Calu3 (cell line): Measurements from ENCODE around the gene LIMCH1. TPM values are rescaled to one million over a fixed set of nuclear protein-coding genes. Genes with fewer than 3 reads are reported as not detected.

ENCODE experiments used
- BruUV-seq: library from RNA; stranded (reverse); fragments of 400-500 nt; replicated peaks from 2 replicates; lab custom pipeline; 2021; lab: Mats Ljungman, UMichigan
- CTCF ChIA-PET: fragments of 300-600 bp; sonication (Branson Sonifier 250); formaldehyde crosslinking; loops from one replicate; lab custom pipeline; 2022; ENCODE audit warnings: antibody characterized with exemption; lab: Charles Lee
- DNase-seq: peaks from one replicate; pipeline ENCODE4 v3.0.0; 2022
- H3K27ac Mint-ChIP-seq: one replicate; pipeline ENCODE4 v1.8.0; 2022; ENCODE audit warnings: mixed read lengths; ENCODE audit not compliant: unreplicated experiment
- H3K27me3 Mint-ChIP-seq: one replicate; pipeline ENCODE4 v1.8.0; 2022; ENCODE audit warnings: mixed read lengths; ENCODE audit not compliant: unreplicated experiment
- H3K36me3 Mint-ChIP-seq: one replicate; pipeline ENCODE4 v1.8.0; 2022; ENCODE audit warnings: mild to moderate bottlenecking, moderate library complexity, mixed read lengths; ENCODE audit not compliant: insufficient read depth, unreplicated experiment
- H3K4me1 Mint-ChIP-seq: one replicate; pipeline ENCODE4 v1.8.0; 2022; ENCODE audit warnings: mild to moderate bottlenecking, low read depth, mixed read lengths; ENCODE audit not compliant: unreplicated experiment
- H3K4me3 Mint-ChIP-seq: one replicate; pipeline ENCODE4 v1.8.0; 2022; ENCODE audit warnings: mild to moderate bottlenecking, low read depth, moderate library complexity, mixed read lengths; ENCODE audit not compliant: unreplicated experiment
- H3K9me3 Mint-ChIP-seq: one replicate; pipeline ENCODE4 v1.8.0; 2022; ENCODE audit warnings: low read depth, mixed read lengths; ENCODE audit not compliant: unreplicated experiment
- intact Hi-C: fragments of 100-400 bp; cut with micrococcal nuclease; formaldehyde crosslinking; loops from one replicate; pipeline ENCODE4 v1.10.0; 2022; ENCODE audit not compliant: unreplicated experiment
- total RNA-seq: library from RNA; stranded (reverse); gene quantifications from 2 replicates; pipeline ENCODE4 v1.2.3, GENCODE V29; 2022
- TF ChIP-seq, protein P1 (sequence below): fragments of 200-600 bp; IDR thresholded peaks from one replicate; pipeline ENCODE4 v1.8.0; 2022; ENCODE audit warnings: antibody characterized with exemption; ENCODE audit not compliant: unreplicated experiment

LIMCH1 gene
- total RNA-seq, 1 experiment from 2014 or later = 78.7 TPM

DNA sequence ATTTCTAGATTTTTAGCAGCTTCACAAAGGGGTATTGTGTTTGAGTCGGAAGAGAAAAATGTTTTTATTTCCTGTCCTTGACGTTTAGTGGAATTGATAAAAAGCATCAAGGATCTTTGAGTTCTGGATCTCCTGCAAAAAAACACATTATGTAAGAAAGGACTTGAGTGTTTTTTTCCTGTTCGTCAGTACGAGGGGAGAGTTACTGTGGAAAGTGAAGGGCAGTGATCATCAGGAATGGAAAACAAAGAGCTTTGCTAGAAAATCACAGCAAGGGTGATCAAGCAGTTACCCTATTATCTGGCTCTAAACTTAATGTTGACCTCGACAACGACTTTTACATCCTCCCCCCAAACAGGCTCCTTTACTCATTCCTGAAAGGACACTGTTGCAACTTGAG, 7.3 kb downstream of the LIMCH1 start:
- Mint-ChIP-seq H3K4me1 (peaks cover 14% of the 10 kb centered on the region), H3K27me3 (no peaks in the 10 kb centered on the region), H3K4me3 (no peak overlapping the region), H3K9me3 (no peaks in the 10 kb centered on the region), H3K36me3 (no peaks in the 10 kb centered on the region), H3K27ac (no peak overlapping the region)
- intact Hi-C loops = no loop called here
- DNase-seq = no peak
- TF ChIP-seq, protein P1, sequence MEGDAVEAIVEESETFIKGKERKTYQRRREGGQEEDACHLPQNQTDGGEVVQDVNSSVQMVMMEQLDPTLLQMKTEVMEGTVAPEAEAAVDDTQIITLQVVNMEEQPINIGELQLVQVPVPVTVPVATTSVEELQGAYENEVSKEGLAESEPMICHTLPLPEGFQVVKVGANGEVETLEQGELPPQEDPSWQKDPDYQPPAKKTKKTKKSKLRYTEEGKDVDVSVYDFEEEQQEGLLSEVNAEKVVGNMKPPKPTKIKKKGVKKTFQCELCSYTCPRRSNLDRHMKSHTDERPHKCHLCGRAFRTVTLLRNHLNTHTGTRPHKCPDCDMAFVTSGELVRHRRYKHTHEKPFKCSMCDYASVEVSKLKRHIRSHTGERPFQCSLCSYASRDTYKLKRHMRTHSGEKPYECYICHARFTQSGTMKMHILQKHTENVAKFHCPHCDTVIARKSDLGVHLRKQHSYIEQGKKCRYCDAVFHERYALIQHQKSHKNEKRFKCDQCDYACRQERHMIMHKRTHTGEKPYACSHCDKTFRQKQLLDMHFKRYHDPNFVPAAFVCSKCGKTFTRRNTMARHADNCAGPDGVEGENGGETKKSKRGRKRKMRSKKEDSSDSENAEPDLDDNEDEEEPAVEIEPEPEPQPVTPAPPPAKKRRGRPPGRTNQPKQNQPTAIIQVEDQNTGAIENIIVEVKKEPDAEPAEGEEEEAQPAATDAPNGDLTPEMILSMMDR = no peak
- CTCF ChIA-PET = no interaction called here
- no TSS peak for BruUV-seq

GRCh38 chr4:41546638-41547037, 8.7 kb downstream of the LIMCH1 start:
- H3K4me1 Mint-ChIP-seq = peaks cover 19% of the 10 kb centered on the region
- CTCF ChIA-PET = no interaction called here
- TF ChIP-seq, protein P1 = no peak
- intact Hi-C loops = no loop called here
- DNase-seq = no peak
- no peaks in the 10 kb centered on the region for H3K9me3 Mint-ChIP-seq
- no peaks in the 10 kb centered on the region for H3K27me3 Mint-ChIP-seq
- no peak overlapping the region for H3K27ac Mint-ChIP-seq
- no peaks in the 10 kb centered on the region for H3K36me3 Mint-ChIP-seq
- no TSS peak for BruUV-seq
- no peak overlapping the region for H3K4me3 Mint-ChIP-seq

DNA sequence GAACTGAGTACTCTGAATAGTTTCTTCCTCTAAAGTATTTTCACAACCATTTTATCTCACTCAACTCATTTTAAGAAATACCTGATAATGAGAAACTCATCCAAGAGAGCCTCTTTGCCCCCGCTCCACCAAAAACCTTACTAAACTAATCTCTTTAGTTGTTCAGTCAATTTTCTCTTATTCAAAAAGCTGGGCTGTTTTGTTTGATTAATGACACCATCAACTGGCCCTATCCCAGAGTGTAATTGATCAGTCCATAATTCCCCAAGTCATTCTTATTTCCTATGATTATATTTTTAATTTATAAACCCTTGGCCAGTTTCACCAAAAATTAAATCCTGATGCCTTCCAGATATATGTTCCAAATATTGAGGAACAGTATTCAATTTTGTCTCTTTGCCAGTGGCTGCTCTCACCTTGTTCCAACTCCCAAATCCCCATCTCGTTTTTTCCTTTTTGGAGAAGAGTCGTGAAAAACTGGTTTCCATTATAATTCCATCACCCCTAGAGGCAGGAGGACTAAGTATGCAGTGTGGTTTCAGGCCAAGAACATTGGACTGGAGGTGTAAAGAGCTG, 10.4 kb downstream of the LIMCH1 start:
- BruUV-seq = no TSS peak
- Mint-ChIP-seq H3K27me3 (no peaks in the 10 kb centered on the region), H3K27ac (no peak overlapping the region), H3K9me3 (no peaks in the 10 kb centered on the region), H3K4me3 (no peak overlapping the region), H3K36me3 (no peaks in the 10 kb centered on the region), H3K4me1 (peaks cover 19% of the 10 kb centered on the region)
- intact Hi-C loops = no loop called here
- DNase-seq = no peak
- TF ChIP-seq, protein P1 = no peak
- CTCF ChIA-PET = no interaction called here

- BruUV-seq = no TSS peak
- H3K4me3 Mint-ChIP-seq = no peak overlapping the region
- H3K27me3 Mint-ChIP-seq = no peaks in the 10 kb centered on the region
- H3K9me3 Mint-ChIP-seq = no peaks in the 10 kb centered on the region
- no peaks in the 10 kb centered on the region for H3K36me3 Mint-ChIP-seq
- CTCF ChIA-PET = no interaction called here
- no peak overlapping the region for H3K27ac Mint-ChIP-seq
- TF ChIP-seq, protein P1 = no peak
- peaks cover 18% of the 10 kb centered on the region for H3K4me1 Mint-ChIP-seq
- intact Hi-C loops = no loop called here
- DNase-seq = no peak
These were observed 11.5 kb downstream of the LIMCH1 start for GRCh38 chr4:41549478-41549877.
